Memory B cell (primary cell): ENCODE measurements around the gene SDCCAG8.

Experiments
- ATAC-seq: fragments of 150-1000 bp; cut with Tn5 transposase; 2 replicates; pipeline ENCODE4 v1.10.0; 2021; ENCODE audit warnings: low read depth, mild to moderate bottlenecking, moderate library complexity
- DNase-seq, 2 donors: peaks; one replicate each; pipeline ENCODE4 v3.0.0; 2022; ENCODE audit warnings: low spot score in 2 of 2
- H3K27ac Mint-ChIP-seq: one replicate; pipeline ENCODE4 v1.8.0; 2022; ENCODE audit warnings: mild to moderate bottlenecking, moderate library complexity, mixed read lengths
- H3K27me3 Mint-ChIP-seq: one replicate; pipeline ENCODE4 v1.8.0; 2022; ENCODE audit warnings: mixed read lengths
- H3K36me3 Mint-ChIP-seq: one replicate; pipeline ENCODE4 v1.8.0; 2022; ENCODE audit warnings: mild to moderate bottlenecking, mixed read lengths
- H3K4me1 Mint-ChIP-seq: one replicate; pipeline ENCODE4 v1.8.0; 2022; ENCODE audit warnings: mixed read lengths
- H3K4me3 Mint-ChIP-seq: one replicate; pipeline ENCODE4 v1.8.0; 2022; ENCODE audit warnings: mild to moderate bottlenecking, moderate library complexity, mixed read lengths
- H3K9me3 Mint-ChIP-seq: one replicate; pipeline ENCODE4 v1.8.0; 2022; ENCODE audit warnings: mixed read lengths

The SDCCAG8 gene

GRCh38 chr1:243280571-243281129 is 24.8 kb downstream of the SDCCAG8 start:
- Mint-ChIP-seq H3K4me3 (no peak overlapping the region), H3K27me3 (no peaks in the 10 kb centered on the region), H3K4me1 (peaks cover 5% of the 10 kb centered on the region), H3K9me3 (peaks cover 7% of the 10 kb centered on the region), H3K27ac (no peak overlapping the region), H3K36me3 (peaks cover 33% of the 10 kb centered on the region)
- DNase-seq, result no peak
- no peak for ATAC-seq

- H3K4me1 Mint-ChIP-seq, result peaks cover 8% of the 10 kb centered on the region
- H3K27ac Mint-ChIP-seq, result no peak overlapping the region
- ATAC-seq (no peak), DNase-seq (no peak)
- peaks cover 7% of the 10 kb centered on the region for H3K9me3 Mint-ChIP-seq
- H3K27me3 Mint-ChIP-seq, result no peaks in the 10 kb centered on the region
- no peak overlapping the region for H3K4me3 Mint-ChIP-seq
- peaks cover 30% of the 10 kb centered on the region for H3K36me3 Mint-ChIP-seq
Observed at GRCh38 chr1:243281672-243282071, 25.8 kb downstream of the SDCCAG8 start.

- no peak overlapping the region for H3K4me3 Mint-ChIP-seq
- ATAC-seq (no peak), DNase-seq (no peak)
- peak overlapping the region; percentile 88 for H3K27ac Mint-ChIP-seq
- no peaks in the 10 kb centered on the region for H3K27me3 Mint-ChIP-seq
- H3K4me1 Mint-ChIP-seq, result peaks cover 13% of the 10 kb centered on the region
- peaks cover 7% of the 10 kb centered on the region for H3K9me3 Mint-ChIP-seq
- H3K36me3 Mint-ChIP-seq, result peaks cover 28% of the 10 kb centered on the region
Observed at GRCh38 chr1:243286409-243287122, 30.7 kb downstream of the SDCCAG8 start.

DNA sequence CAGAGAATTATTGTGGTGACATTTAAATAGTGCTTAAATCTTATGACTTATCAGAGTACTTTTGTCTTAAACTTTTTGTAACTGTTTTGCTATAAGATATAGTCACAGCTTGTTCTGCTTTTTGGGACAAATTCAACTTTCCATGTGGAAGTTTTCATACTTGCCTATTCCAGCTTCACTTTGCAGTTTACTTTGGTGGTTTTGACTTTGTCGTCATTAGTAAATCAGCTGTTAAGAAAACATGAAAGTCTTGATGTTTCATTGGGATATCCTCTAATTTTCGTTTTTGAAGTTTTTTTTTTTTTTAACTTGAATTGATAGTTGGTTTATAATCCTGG is 31.3 kb downstream of the SDCCAG8 start:
- peak overlapping the region; percentile 88 for H3K27ac Mint-ChIP-seq
- no peak overlapping the region for H3K4me3 Mint-ChIP-seq
- no peaks in the 10 kb centered on the region for H3K27me3 Mint-ChIP-seq
- DNase-seq (no peak), ATAC-seq (no peak)
- H3K36me3 Mint-ChIP-seq, result peaks cover 29% of the 10 kb centered on the region
- H3K4me1 Mint-ChIP-seq, result peaks cover 13% of the 10 kb centered on the region
- H3K9me3 Mint-ChIP-seq, result peaks cover 7% of the 10 kb centered on the region

DNA sequence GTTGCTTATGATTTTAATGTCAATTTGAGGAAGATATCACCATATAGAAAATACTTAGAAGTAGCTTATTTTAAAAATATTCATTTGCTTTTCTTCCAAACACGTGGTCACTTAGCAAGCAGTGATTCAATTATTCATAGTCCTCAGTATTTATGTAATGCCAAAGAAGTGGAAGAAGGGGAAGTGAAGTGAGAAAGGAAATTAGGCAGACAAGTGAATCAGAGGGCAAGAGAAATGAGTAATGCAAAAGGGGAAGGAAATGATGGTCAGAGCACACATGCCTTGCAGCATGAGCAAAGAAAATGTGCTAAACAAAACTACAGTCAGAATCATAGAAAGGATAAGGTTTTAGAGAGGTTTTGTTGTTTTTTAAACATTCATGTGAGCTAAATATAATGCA is 31.8 kb downstream of the SDCCAG8 start:
- DNase-seq (peak in 1 of 2 donors; percentile 33), ATAC-seq (peak; percentile 95)

DNA sequence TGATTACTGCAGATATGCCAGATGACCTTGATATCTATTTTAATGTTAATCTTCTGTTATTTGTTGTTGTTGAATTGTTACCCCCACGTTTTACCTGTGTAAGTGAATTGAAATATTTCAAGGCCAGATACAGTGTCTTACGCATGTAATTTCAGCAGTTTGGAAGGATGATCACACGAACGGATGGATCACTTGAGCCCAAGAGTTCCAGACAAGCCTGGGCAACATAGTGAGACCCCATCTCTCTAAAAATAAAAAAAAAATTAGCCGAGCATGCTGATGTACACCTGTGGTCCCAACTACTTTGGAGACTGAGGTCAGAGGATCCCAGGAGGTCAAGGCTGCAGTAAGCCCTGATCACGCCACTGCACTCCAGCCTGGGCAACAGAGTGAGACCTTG is 32.2 kb downstream of the SDCCAG8 start:
- Mint-ChIP-seq H3K9me3 (peaks cover 8% of the 10 kb centered on the region), H3K4me3 (no peak overlapping the region), H3K27me3 (no peaks in the 10 kb centered on the region), H3K27ac (peak overlapping the region; percentile 19), H3K4me1 (peaks cover 13% of the 10 kb centered on the region), H3K36me3 (peaks cover 26% of the 10 kb centered on the region)
- no peak for DNase-seq
- peak; percentile 33 for ATAC-seq

More for the DNA sequence above, 31.8 kb downstream of the SDCCAG8 start:
- Mint-ChIP-seq H3K27ac (peak overlapping the region; percentile 19), H3K4me3 (peak overlapping the region; percentile 4), H3K4me1 (peaks cover 13% of the 10 kb centered on the region), H3K9me3 (peaks cover 7% of the 10 kb centered on the region), H3K27me3 (no peaks in the 10 kb centered on the region), H3K36me3 (peaks cover 26% of the 10 kb centered on the region)

GRCh38 chr1:243291292-243291691 is 35.5 kb downstream of the SDCCAG8 start:
- Mint-ChIP-seq H3K4me1 (peaks cover 13% of the 10 kb centered on the region), H3K27me3 (no peaks in the 10 kb centered on the region), H3K9me3 (peaks cover 13% of the 10 kb centered on the region), H3K27ac (no peak overlapping the region), H3K4me3 (no peak overlapping the region), H3K36me3 (peaks cover 39% of the 10 kb centered on the region)
- ATAC-seq (no peak), DNase-seq (no peak)

DNA sequence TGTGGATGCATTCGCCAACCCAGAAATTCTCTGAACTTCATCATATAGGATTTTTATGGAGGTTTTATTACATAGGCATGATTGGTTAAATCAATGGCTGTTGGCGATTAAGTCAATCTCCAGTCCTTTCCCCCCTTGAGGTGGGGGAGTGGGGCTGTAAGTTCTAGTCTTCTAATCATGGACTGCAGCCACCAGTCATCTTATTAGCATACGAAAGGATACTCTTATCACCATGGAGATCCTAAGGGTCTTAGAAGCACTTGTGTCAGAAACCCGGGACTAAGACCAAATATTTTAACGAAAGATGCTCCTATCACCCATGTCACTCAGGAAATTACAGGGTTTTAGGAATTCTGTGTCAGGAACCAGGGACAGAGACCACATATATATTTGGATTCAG is 36.3 kb downstream of the SDCCAG8 start:
- Mint-ChIP-seq H3K27me3 (no peaks in the 10 kb centered on the region), H3K4me1 (peaks cover 11% of the 10 kb centered on the region), H3K9me3 (peaks cover 17% of the 10 kb centered on the region), H3K27ac (no peak overlapping the region), H3K36me3 (peaks cover 43% of the 10 kb centered on the region), H3K4me3 (no peak overlapping the region)
- DNase-seq, result no peak
- no peak for ATAC-seq

- H3K27me3 Mint-ChIP-seq, result no peaks in the 10 kb centered on the region
- ATAC-seq, result no peak
- no peak overlapping the region for H3K27ac Mint-ChIP-seq
- peaks cover 7% of the 10 kb centered on the region for H3K4me1 Mint-ChIP-seq
- H3K36me3 Mint-ChIP-seq, result peaks cover 49% of the 10 kb centered on the region
- no peak for DNase-seq
- peaks cover 17% of the 10 kb centered on the region for H3K9me3 Mint-ChIP-seq
- no peak overlapping the region for H3K4me3 Mint-ChIP-seq
Observed at GRCh38 chr1:243293941-243294722, 38.3 kb downstream of the SDCCAG8 start.

- no peaks in the 10 kb centered on the region for H3K27me3 Mint-ChIP-seq
Observed at GRCh38 chr1:243294723-243295121, 38.9 kb downstream of the SDCCAG8 start.

GRCh38 chr1:243299069-243299468 is 43.2 kb downstream of the SDCCAG8 start:
- Mint-ChIP-seq H3K9me3 (peaks cover 11% of the 10 kb centered on the region), H3K4me3 (no peak overlapping the region), H3K27me3 (no peaks in the 10 kb centered on the region), H3K4me1 (peaks cover 7% of the 10 kb centered on the region), H3K36me3 (peaks cover 53% of the 10 kb centered on the region), H3K27ac (no peak overlapping the region)
- DNase-seq (no peak), ATAC-seq (no peak)

More at GRCh38 chr1:243294723-243295121, 38.9 kb downstream of the SDCCAG8 start:
- H3K4me3 Mint-ChIP-seq, result no peak overlapping the region
- ATAC-seq (no peak), DNase-seq (no peak)
- peaks cover 17% of the 10 kb centered on the region for H3K9me3 Mint-ChIP-seq
- H3K4me1 Mint-ChIP-seq, result peaks cover 7% of the 10 kb centered on the region
- peaks cover 53% of the 10 kb centered on the region for H3K36me3 Mint-ChIP-seq
- H3K27ac Mint-ChIP-seq, result no peak overlapping the region

- Mint-ChIP-seq H3K4me1 (peaks cover 4% of the 10 kb centered on the region), H3K9me3 (peaks cover 5% of the 10 kb centered on the region), H3K27ac (no peak overlapping the region), H3K36me3 (peaks cover 42% of the 10 kb centered on the region), H3K27me3 (no peaks in the 10 kb centered on the region), H3K4me3 (no peak overlapping the region)
- DNase-seq (no peak), ATAC-seq (no peak)
Observed at GRCh38 chr1:243301059-243301458, 45.2 kb downstream of the SDCCAG8 start.

GRCh38 chr1:243311809-243312208 is 56.0 kb downstream of the SDCCAG8 start:
- Mint-ChIP-seq H3K4me1 (peaks cover 19% of the 10 kb centered on the region), H3K9me3 (no peaks in the 10 kb centered on the region), H3K27ac (peak overlapping the region; percentile 62), H3K4me3 (no peak overlapping the region), H3K27me3 (no peaks in the 10 kb centered on the region), H3K36me3 (peaks cover 15% of the 10 kb centered on the region)
- ATAC-seq (no peak), DNase-seq (no peak)

DNA sequence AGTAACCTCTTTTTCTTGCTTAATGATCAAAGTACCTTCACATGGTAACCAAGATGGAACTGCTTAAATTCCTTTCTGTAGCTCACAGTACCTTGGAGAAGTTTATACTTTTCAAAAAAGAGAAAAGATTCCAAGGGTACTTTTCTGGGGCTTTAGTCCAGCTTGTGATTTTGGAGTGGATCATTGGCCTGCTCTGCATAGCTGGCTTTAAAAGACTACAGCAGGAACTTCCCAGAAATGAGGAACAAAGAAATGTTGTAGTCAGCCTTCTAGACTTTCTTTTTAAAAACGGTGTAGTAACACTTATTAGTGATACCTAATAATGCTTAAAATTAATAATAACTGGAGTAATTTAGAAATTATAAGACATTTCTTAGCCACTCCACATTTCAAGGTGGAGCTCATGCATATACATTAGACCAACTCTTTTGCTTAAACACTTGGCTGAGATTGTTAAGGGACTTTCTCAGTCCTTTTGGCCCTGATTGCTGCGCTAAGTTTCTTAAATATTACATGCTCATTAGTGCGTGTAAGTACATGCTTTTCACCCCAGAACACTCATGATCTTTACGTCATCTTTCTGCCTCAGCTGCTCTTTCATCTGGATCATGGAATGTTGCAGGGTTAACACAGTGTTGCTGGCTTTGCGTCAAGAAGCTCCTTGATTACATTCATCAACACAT is 57.3 kb downstream of the SDCCAG8 start:
- Mint-ChIP-seq H3K4me3 (peak overlapping the region; percentile 75), H3K9me3 (no peaks in the 10 kb centered on the region), H3K27ac (peak overlapping the region; percentile 96), H3K36me3 (peaks cover 12% of the 10 kb centered on the region), H3K4me1 (peaks cover 19% of the 10 kb centered on the region), H3K27me3 (no peaks in the 10 kb centered on the region)
- peak; percentile 82 for ATAC-seq
- peak in 1 of 2 donors; percentile 20 for DNase-seq
